Ovary (tissue), 9 donors: Measurements from ENCODE around the gene RBM26. TPM values are rescaled to one million over a fixed set of nuclear protein-coding genes. Genes with fewer than 3 reads are reported as not detected.

ENCODE experiments used
- DNase-seq, 5 donors: peaks; one replicate each; pipeline ENCODE4 v3.0.0-alpha.2; 2019 to 2020
- H3K27ac ChIP-seq, 2 donors: fragments of 200-600 bp; one replicate each; pipeline versions ENCODE4 v1.5.1 to v1.8.0; 2019 to 2022
- H3K27me3 ChIP-seq: fragments of 200-600 bp; one replicate; pipeline ENCODE4 v1.8.0; 2022
- H3K36me3 ChIP-seq: fragments of 200-600 bp; sonication (generic); one replicate; pipeline ENCODE4 v1.5.1; 2019
- H3K4me1 ChIP-seq: one replicate; pipeline ENCODE4 v1.8.1; 2013; ENCODE audit warnings: mild to moderate bottlenecking, moderate library complexity; ENCODE audit not compliant: insufficient read depth
- H3K4me3 ChIP-seq: fragments of 200-600 bp; sonication (generic); one replicate; pipeline ENCODE4 v1.5.1; 2017
- H3K9me3 ChIP-seq, 2 donors: fragments of 200-600 bp in 1 of 2; sonication (generic) in 1 of 2; one replicate each; pipeline versions ENCODE4 v1.5.1 to v1.8.1; 2013 to 2019; ENCODE audit warnings: mild to moderate bottlenecking in 1 of 2, moderate library complexity in 1 of 2
- CTCF ChIP-seq, 3 donors: fragments of 450-650 bp in 2 of 3; fragments of 200-600 bp in 1 of 3; IDR thresholded peaks; one replicate each; pipeline versions ENCODE4 v1.5.1 to v1.8.0; 2016 to 2022; ENCODE audit warnings: antibody characterized with exemption in 3 of 3, mild to moderate bottlenecking in 1 of 3
- EP300 ChIP-seq: sonication (generic); formaldehyde crosslinking; IDR thresholded peaks from one replicate; pipeline ENCODE4 v1.6.1; 2017; ENCODE audit warnings: antibody characterized with exemption
- POLR2A ChIP-seq: fragments of 450-650 bp; IDR thresholded peaks from one replicate; pipeline ENCODE4 v1.6.1; 2017; ENCODE audit warnings: antibody characterized with exemption, mild to moderate bottlenecking, moderate library complexity
- WGBS, 3 donors: extraction: QIAGEN DNeasy Blood & Tissue Kit in 1 of 3; methylation state at CpG; one replicate each; pipeline versions ENCODE4 v1.1.5 to v1.1.7; 2013 to 2017; 5-methylcytosine and 5-hydroxymethylcytosine counted together
- intact Hi-C, 4 donors: fragments of 100-400 bp; cut with DNase I; formaldehyde crosslinking; loops; one replicate each; pipeline versions ENCODE4 v1.11.0 to v1.15.1; 2022 to 2023
- polyA plus RNA-seq, 2 donors: library from polyadenylated mRNA; stranded (reverse); fragments of 200-250 nt in 1 of 2; fragments of 350-450 nt in 1 of 2; fragmentation: Illumina TruSeq in 1 of 2; extraction: RNeasy Lipid Tissue Mini Kit (QIAGEN cat#74804) in 1 of 2; gene quantifications; one replicate each; pipeline ENCODE4 v1.2.3, GENCODE V29; 2013 to 2014
- total RNA-seq, 7 donors: library from RNA; depleted of rRNA in 2 of 7; stranded (reverse); fragments of >200 nt in 2 of 7; fragmentation: NEBNext Ultra II Directional in 3 of 7; extraction: Animal tissue kit (Norgen Biotek cat#: 25700) in 3 of 7; gene quantifications; one replicate each; pipeline versions ENCODE4 v1.1.0 to v1.2.4, GENCODE V29; 2016 to 2023
- donor health status: DM: no; HTN: no; CAD: no; lungs with moderate emphysema.
- donor health status: DM: no; HTN: no; CAD: no.
- donor health status: Bipolar disorder and iron deficiency.
- donor health status: DM: yes; HTN: yes; CAD: no.
- donor health status: DM: no; HTN: no; CAD: no.
- donor health status: DM: yes; HTN: yes; CAD: no.

Gene RBM26
- total and polyA plus RNA-seq, 9 donors: 19.0 to 52.9 (median 39.4) TPM

GRCh38 chr13:79380997-79381396 is 25.1 kb downstream of the RBM26 start:
- DNase-seq: no peak
- Histone ChIP-seq H3K4me1 (no peaks in the 10 kb centered on the region), H3K27ac (no peak overlapping the region), H3K4me3 (no peak overlapping the region), H3K36me3 (no peaks in the 10 kb centered on the region), H3K9me3 (no peaks in the 10 kb centered on the region), H3K27me3 (no peaks in the 10 kb centered on the region)
- intact Hi-C loops: no loop called here
- WGBS, 3 donors: 91 to 98% (median 97%) methylated on average over 1 of the region's 1 CpG
- TF ChIP-seq CTCF (IDR thresholded peaks at IDR 0.05) (no peak), POLR2A (no peak), EP300 (no peak)

- intact Hi-C loops: no loop called here
- Histone ChIP-seq H3K36me3 (no peaks in the 10 kb centered on the region), H3K9me3 (no peaks in the 10 kb centered on the region), H3K27me3 (no peaks in the 10 kb centered on the region), H3K4me3 (no peak overlapping the region), H3K4me1 (no peaks in the 10 kb centered on the region), H3K27ac (no peak overlapping the region)
- WGBS, 3 donors: 91 to 95% (median 95%) methylated on average over 5 of the region's 5 CpGs
- no peak for DNase-seq
- TF ChIP-seq EP300 (no peak), CTCF (IDR thresholded peaks at IDR 0.05) (no peak), POLR2A (no peak)
Measured at GRCh38 chr13:79379274-79379673, 26.8 kb downstream of the RBM26 start.

- H3K9me3 ChIP-seq: no peaks in the 10 kb centered on the region
- no peaks in the 10 kb centered on the region for H3K36me3 ChIP-seq
- intact Hi-C loops: no loop called here
- 88 to 91% (median 90%) methylated on average over 3 of the region's 3 CpGs for WGBS, 3 donors
- H3K4me1 ChIP-seq: no peaks in the 10 kb centered on the region
- no peak for TF ChIP-seq CTCF (IDR thresholded peaks at IDR 0.05)
- no peak for TF ChIP-seq POLR2A
- TF ChIP-seq EP300: no peak
- DNase-seq: no peak
- no peaks in the 10 kb centered on the region for H3K27me3 ChIP-seq
- no peak overlapping the region for H3K4me3 ChIP-seq
- H3K27ac ChIP-seq: no peak overlapping the region
Measured at GRCh38 chr13:79376843-79377242, 29.2 kb downstream of the RBM26 start.

- no peaks in the 10 kb centered on the region for H3K27me3 ChIP-seq
- no peak overlapping the region for H3K27ac ChIP-seq
- 88 to 92% (median 90%) methylated on average over 6 of the region's 6 CpGs for WGBS, 3 donors
- no peak overlapping the region for H3K4me3 ChIP-seq
- intact Hi-C loops: no loop called here
- H3K36me3 ChIP-seq: no peaks in the 10 kb centered on the region
- H3K4me1 ChIP-seq: no peaks in the 10 kb centered on the region
- DNase-seq: no peak
- no peaks in the 10 kb centered on the region for H3K9me3 ChIP-seq
- no peak for TF ChIP-seq EP300
- TF ChIP-seq POLR2A: no peak
- no peak for TF ChIP-seq CTCF (IDR thresholded peaks at IDR 0.05)
Measured at GRCh38 chr13:79374578-79374977, 31.5 kb downstream of the RBM26 start.

- TF ChIP-seq EP300 (no peak), CTCF (IDR thresholded peaks at IDR 0.05) (no peak), POLR2A (no peak)
- Histone ChIP-seq H3K27ac (no peak overlapping the region), H3K9me3 (no peaks in the 10 kb centered on the region), H3K4me3 (no peak overlapping the region), H3K4me1 (no peaks in the 10 kb centered on the region), H3K36me3 (no peaks in the 10 kb centered on the region), H3K27me3 (no peaks in the 10 kb centered on the region)
- 88 to 93% (median 92%) methylated on average over 4 of the region's 4 CpGs for WGBS, 3 donors
- no peak for DNase-seq
- intact Hi-C loops: no loop called here
Measured at GRCh38 chr13:79373916-79374315, 32.1 kb downstream of the RBM26 start.
